Neural cell (in vitro differentiated cells): Measurements from ENCODE around the gene EPAS1.

Source experiments
- CTCF ChIP-seq: fragments of 450-650 bp; IDR thresholded peaks from 2 replicates; pipeline ENCODE4 v1.5.1; 2014; ENCODE audit warnings: antibody characterized with exemption, mild to moderate bottlenecking, moderate library complexity; ENCODE audit not compliant: poor library complexity, severe bottlenecking
- EZH2 ChIP-seq: fragments of 200-600, 300-800 bp; shearing (Covaris generic), sonication (generic); IDR thresholded peaks from 2 replicates; pipeline ENCODE4 v1.6.1; 2014; ENCODE audit warnings: antibody characterized with exemption, low read length, borderline replicate concordance, mild to moderate bottlenecking; ENCODE audit not compliant: insufficient read depth, poor library complexity, severe bottlenecking
- POLR2AphosphoS5 ChIP-seq: IDR thresholded peaks from 2 replicates; pipeline ENCODE4 v1.6.1; 2012
- RAD21 ChIP-seq: fragments of 450-650 bp; conservative IDR thresholded peaks from 2 replicates; pipeline ENCODE4 v1.6.1; 2014; ENCODE audit warnings: antibody characterized with exemption, mild to moderate bottlenecking, moderate library complexity
- SMC3 ChIP-seq: fragments of 450-650 bp; conservative IDR thresholded peaks from 2 replicates; pipeline ENCODE4 v1.6.1; 2014; ENCODE audit warnings: antibody characterized with exemption, mild to moderate bottlenecking, moderate library complexity; ENCODE audit not compliant: poor library complexity
- TAF1 ChIP-seq: IDR thresholded peaks from 2 replicates; pipeline ENCODE4 v1.6.1; 2012; ENCODE audit warnings: low read depth

- TF ChIP-seq EZH2, result no peak
- TF ChIP-seq RAD21, result no peak
- TF ChIP-seq CTCF, result no peak
- no peak for TF ChIP-seq SMC3
- TF ChIP-seq POLR2AphosphoS5, result no peak
- TF ChIP-seq TAF1, result no peak
Observed at GRCh38 chr2:46411245-46411641, 114.0 kb downstream of the EPAS1 start.
